Neural cell (in vitro differentiated cells): ENCODE measurements around the gene ZNF726.

Source experiments
- CTCF ChIP-seq: fragments of 450-650 bp; IDR thresholded peaks from 2 replicates; pipeline ENCODE4 v1.5.1; 2014; ENCODE audit warnings: antibody characterized with exemption, mild to moderate bottlenecking, moderate library complexity; ENCODE audit not compliant: poor library complexity, severe bottlenecking
- EP300 ChIP-seq: fragments of 450-650 bp; conservative IDR thresholded peaks from 2 replicates; pipeline ENCODE4 v1.6.1; 2014; ENCODE audit warnings: antibody characterized with exemption, mild to moderate bottlenecking, moderate library complexity; ENCODE audit not compliant: poor library complexity, severe bottlenecking
- EZH2 ChIP-seq: fragments of 200-600, 300-800 bp; shearing (Covaris generic), sonication (generic); IDR thresholded peaks from 2 replicates; pipeline ENCODE4 v1.6.1; 2014; ENCODE audit warnings: antibody characterized with exemption, low read length, borderline replicate concordance, mild to moderate bottlenecking; ENCODE audit not compliant: insufficient read depth, poor library complexity, severe bottlenecking
- MXI1 ChIP-seq: fragments of 450-650 bp; conservative IDR thresholded peaks from 2 replicates; pipeline ENCODE4 v1.6.1; 2014; ENCODE audit warnings: antibody characterized with exemption, mild to moderate bottlenecking; ENCODE audit not compliant: poor library complexity, severe bottlenecking
- POLR2AphosphoS5 ChIP-seq: IDR thresholded peaks from 2 replicates; pipeline ENCODE4 v1.6.1; 2012
- RAD21 ChIP-seq: fragments of 450-650 bp; conservative IDR thresholded peaks from 2 replicates; pipeline ENCODE4 v1.6.1; 2014; ENCODE audit warnings: antibody characterized with exemption, mild to moderate bottlenecking, moderate library complexity
- REST ChIP-seq: IDR thresholded peaks from 2 replicates; pipeline ENCODE4 v1.6.1; 2012; ENCODE audit warnings: borderline replicate concordance
- SMC3 ChIP-seq: fragments of 450-650 bp; conservative IDR thresholded peaks from 2 replicates; pipeline ENCODE4 v1.6.1; 2014; ENCODE audit warnings: antibody characterized with exemption, mild to moderate bottlenecking, moderate library complexity; ENCODE audit not compliant: poor library complexity
- TAF1 ChIP-seq: IDR thresholded peaks from 2 replicates; pipeline ENCODE4 v1.6.1; 2012; ENCODE audit warnings: low read depth

GRCh38 chr19:23876261-23876660, 38.4 kb upstream of the ZNF726 start:
- TF ChIP-seq CTCF = no peak
- TF ChIP-seq EP300 = no peak
- TF ChIP-seq EZH2 = no peak
- TF ChIP-seq TAF1 = no peak
- no peak for TF ChIP-seq REST
- no peak for TF ChIP-seq RAD21
- TF ChIP-seq POLR2AphosphoS5 = no peak
- no peak for TF ChIP-seq MXI1
- TF ChIP-seq SMC3 = no peak
